ENCODE measurements around the gene GAB3. TPM values are rescaled to one million over a fixed set of nuclear protein-coding genes. Genes with fewer than 3 reads are reported as not detected.

The GAB3 gene
- total and polyA plus RNA-seq, 12 donors = 1.9 to 11.8 (median 5.0) TPM

DNA sequence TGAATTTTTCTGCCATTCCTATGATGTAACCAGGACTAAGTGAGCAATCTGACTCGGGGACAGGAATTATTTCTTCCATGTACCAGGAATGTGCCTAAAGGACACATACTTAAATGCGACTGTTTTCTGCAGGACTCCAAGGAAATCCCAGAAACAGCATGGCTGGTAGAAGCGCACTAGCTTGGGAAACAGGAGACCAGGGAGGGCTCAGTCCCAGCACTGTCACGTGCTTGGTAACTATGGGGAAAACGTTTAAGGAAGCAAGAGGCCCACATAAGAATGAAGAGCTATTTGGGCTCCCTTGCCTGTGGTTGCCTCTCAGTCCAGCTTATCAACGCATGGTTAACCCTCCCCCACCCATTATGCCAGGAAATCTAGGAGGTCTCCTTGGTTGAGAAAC is 34.8 kb upstream of the GAB3 start:
- no peak for TF ChIP-seq POLR2A (IDR thresholded peaks at IDR 0.05)
- TF ChIP-seq, protein P1, sequence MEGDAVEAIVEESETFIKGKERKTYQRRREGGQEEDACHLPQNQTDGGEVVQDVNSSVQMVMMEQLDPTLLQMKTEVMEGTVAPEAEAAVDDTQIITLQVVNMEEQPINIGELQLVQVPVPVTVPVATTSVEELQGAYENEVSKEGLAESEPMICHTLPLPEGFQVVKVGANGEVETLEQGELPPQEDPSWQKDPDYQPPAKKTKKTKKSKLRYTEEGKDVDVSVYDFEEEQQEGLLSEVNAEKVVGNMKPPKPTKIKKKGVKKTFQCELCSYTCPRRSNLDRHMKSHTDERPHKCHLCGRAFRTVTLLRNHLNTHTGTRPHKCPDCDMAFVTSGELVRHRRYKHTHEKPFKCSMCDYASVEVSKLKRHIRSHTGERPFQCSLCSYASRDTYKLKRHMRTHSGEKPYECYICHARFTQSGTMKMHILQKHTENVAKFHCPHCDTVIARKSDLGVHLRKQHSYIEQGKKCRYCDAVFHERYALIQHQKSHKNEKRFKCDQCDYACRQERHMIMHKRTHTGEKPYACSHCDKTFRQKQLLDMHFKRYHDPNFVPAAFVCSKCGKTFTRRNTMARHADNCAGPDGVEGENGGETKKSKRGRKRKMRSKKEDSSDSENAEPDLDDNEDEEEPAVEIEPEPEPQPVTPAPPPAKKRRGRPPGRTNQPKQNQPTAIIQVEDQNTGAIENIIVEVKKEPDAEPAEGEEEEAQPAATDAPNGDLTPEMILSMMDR (IDR thresholded peaks at IDR 0.05) = no peak
- Histone ChIP-seq H3K4me3 (no peak overlapping the region), H3K36me3 (replicated peaks in 1 of 2) (peaks cover 0 to 11% of the 10 kb centered on the region in 2 donors), H3K4me1 (replicated peaks in 1 of 2) (no peaks in the 10 kb centered on the region), H3K27me3 (no peaks in the 10 kb centered on the region), H3K9me3 (replicated peaks in 1 of 3) (no peaks in the 10 kb centered on the region), H3K27ac (no peak overlapping the region)
- 58 to 69% (median 64%) methylated on average over 3 to 6 of the region's 6 CpGs for WGBS, 4 donors
- no peak for DNase-seq
- intact Hi-C loops (cut with DNase I) = no loop called here

DNA sequence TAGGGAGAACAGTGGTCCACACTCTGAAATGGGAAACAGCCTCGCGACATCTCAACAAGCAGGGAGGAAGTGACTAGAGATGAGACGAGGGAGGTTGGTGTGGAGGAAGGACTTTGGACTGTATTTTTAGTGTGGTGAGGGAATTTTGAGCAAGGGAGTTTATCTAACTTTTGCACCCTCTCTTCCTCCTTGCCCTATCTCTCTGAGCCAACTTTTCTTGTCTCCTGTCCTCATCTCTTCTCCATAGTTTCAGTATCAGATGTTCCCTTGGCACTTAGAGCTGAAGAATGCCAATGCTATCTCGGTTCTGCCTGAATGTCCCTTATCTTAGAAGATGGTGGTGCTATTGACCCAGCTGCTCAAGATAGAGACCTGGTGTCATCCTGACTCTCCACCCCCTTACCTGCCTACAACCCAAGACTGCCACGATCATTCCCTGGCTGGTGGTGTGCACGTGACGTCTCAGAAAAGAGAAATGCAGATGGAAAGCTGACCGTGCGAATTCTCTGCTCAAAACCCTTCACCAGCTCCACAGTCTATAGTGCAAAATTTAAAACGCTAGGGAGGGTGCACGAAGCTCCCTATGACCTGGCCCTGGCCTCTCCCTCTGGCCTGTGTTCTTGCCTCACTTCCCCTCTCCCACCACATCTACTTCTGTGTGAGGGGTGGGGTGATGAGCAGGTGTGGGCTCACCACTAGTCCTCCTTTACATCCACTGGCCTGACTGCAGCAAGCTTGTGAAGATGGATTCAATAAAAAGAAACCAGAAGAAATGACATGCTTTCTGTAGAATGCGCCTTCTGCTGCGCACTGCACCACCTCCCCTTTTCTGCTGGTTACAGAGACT is 33.5 kb upstream of the GAB3 start:
- no peak for DNase-seq
- Histone ChIP-seq H3K9me3 (replicated peaks in 1 of 3) (no peaks in the 10 kb centered on the region), H3K4me1 (replicated peaks in 1 of 2) (no peaks in the 10 kb centered on the region), H3K36me3 (replicated peaks in 1 of 2) (peaks cover 0 to 12% of the 10 kb centered on the region in 2 donors), H3K27ac (no peak overlapping the region), H3K4me3 (no peak overlapping the region), H3K27me3 (no peaks in the 10 kb centered on the region)
- intact Hi-C loops (cut with DNase I) = no loop called here
- no peak for TF ChIP-seq POLR2A (IDR thresholded peaks at IDR 0.05)
- TF ChIP-seq, protein P1 (IDR thresholded peaks at IDR 0.05) = no peak
- 72 to 89% (median 82%) methylated on average over 13 of the region's 13 CpGs for WGBS, 4 donors

DNA sequence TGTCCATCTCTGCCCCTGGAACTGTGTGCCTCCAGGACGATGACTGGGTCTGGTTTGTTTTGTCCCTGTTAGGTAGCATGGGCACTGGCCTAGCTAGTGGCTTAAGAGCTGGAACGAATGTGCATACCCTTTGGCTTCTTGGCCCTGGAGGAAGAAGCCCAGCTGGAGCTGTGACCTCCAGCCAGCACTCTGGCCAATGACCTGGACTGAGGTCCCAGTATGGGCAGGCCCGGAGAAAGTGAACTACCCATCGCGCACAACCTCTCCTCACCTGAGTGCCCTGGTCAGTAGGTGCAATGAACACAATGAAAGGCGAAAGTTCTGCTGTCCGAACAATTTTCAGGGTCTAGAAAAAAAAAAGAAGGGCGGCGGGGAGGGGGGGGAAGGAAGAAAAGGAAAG is 30.1 kb upstream of the GAB3 start:
- peaks cover 0 to 4% of the 10 kb centered on the region in 2 donors for H3K4me1 ChIP-seq (replicated peaks in 1 of 2)
- H3K27ac ChIP-seq = no peak overlapping the region
- H3K4me3 ChIP-seq = no peak overlapping the region
- TF ChIP-seq POLR2A (IDR thresholded peaks at IDR 0.05) = no peak
- TF ChIP-seq, protein P1 (IDR thresholded peaks at IDR 0.05) = no peak
- H3K9me3 ChIP-seq (replicated peaks in 1 of 3) = no peaks in the 10 kb centered on the region
- intact Hi-C loops (cut with DNase I) = no loop called here
- no peaks in the 10 kb centered on the region for H3K27me3 ChIP-seq
- no peak for DNase-seq
- H3K36me3 ChIP-seq (replicated peaks in 1 of 2) = peaks cover 0 to 13% of the 10 kb centered on the region in 2 donors
- WGBS, 4 donors = 79 to 96% (median 85%) methylated on average over 7 to 9 of the region's 9 CpGs

DNA sequence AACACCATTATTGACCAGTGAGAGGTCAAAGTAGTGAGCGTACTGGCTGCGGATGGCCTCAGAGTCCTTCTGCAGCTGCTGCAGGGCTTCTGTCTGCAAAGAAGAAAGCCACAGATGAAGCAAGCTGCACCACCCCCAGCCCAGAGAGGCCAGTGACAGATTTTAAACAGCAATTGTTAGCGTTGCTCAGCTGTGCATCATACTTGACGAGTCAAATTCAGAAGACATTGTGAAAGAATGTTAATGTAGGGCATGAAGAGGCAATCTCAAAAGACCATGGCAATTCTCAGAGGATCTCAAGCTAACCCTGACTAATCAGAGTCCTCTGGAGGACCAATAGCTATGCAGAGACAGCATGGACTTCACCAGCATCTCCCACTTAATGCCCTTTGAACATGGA is 28.4 kb upstream of the GAB3 start:
- TF ChIP-seq, protein P1 (IDR thresholded peaks at IDR 0.05) = no peak
- TF ChIP-seq POLR2A (IDR thresholded peaks at IDR 0.05) = no peak
- Histone ChIP-seq H3K4me1 (replicated peaks in 1 of 2) (peaks cover 0 to 4% of the 10 kb centered on the region in 2 donors), H3K4me3 (no peak overlapping the region), H3K27me3 (no peaks in the 10 kb centered on the region), H3K36me3 (replicated peaks in 1 of 2) (peaks cover 0 to 30% of the 10 kb centered on the region in 2 donors), H3K27ac (no peak overlapping the region), H3K9me3 (replicated peaks in 1 of 3) (no peaks in the 10 kb centered on the region)
- DNase-seq = no peak
- WGBS, 4 donors = 82 to 100% (median 91%) methylated on average over 1 to 4 of the region's 4 CpGs
- intact Hi-C loops (cut with DNase I) = no loop called here
